BE2C (cell line): ENCODE results near the gene KCTD15.

Source experiments
- DNase-seq: peaks from one replicate; pipeline ENCODE4 v3.0.0-alpha.2; 2020
- H3K27me3 ChIP-seq: fragments of 250-450 bp; sonication (Bioruptor Pico); 2 replicates; pipeline ENCODE4 v1.5.1; 2020; ENCODE audit warnings: mild to moderate bottlenecking
- H3K36me3 ChIP-seq: fragments of 250-450 bp; sonication (Bioruptor Pico); 2 replicates; pipeline ENCODE4 v1.5.1; 2020; ENCODE audit warnings: mild to moderate bottlenecking
- H3K4me1 ChIP-seq: fragments of 250-450 bp; sonication (Bioruptor Pico); 2 replicates; pipeline ENCODE4 v1.5.1; 2020
- H3K4me3 ChIP-seq: 2 replicates; pipeline ENCODE4 v1.5.1; 2011; ENCODE audit warnings: low read depth, low read length
- H3K9me3 ChIP-seq: fragments of 250-450 bp; sonication (Bioruptor Pico); 2 replicates; pipeline ENCODE4 v1.5.1; 2020
- TF ChIP-seq, protein P1 (sequence below): IDR thresholded peaks from 2 replicates; pipeline ENCODE4 v1.5.1; 2012; ENCODE audit warnings: mild to moderate bottlenecking, low read depth, low read length

Gene KCTD15

DNA sequence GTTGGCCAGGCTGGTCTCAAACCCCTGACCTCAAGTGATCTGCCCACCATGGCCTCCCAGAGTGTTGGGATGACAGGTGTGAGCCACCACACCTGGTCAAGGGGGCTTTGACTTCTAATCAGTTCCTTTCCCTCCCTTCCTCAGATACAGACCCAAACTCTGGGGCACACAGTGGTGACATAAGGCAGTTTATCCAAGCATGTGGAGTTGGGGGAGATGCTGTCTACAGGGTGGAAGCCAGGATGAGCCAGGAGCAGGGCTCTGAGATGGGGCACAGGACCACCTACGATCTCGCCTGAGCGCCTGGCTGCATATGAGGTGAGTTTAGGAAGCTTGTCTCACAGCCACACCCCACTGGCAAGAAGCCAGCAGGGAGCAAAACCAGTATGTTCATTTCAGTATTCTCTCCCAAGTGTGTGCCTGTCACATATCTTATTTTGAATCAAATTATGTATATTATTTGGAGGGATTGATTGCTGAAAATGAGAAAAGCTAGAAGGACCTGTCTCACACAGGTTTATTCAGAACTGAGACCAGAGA, 67.7 kb downstream of the KCTD15 start:
- no peak for DNase-seq
- Histone ChIP-seq H3K27me3 (no peaks in the 10 kb centered on the region), H3K4me1 (no peaks in the 10 kb centered on the region), H3K4me3 (no peak overlapping the region), H3K36me3 (no peaks in the 10 kb centered on the region), H3K9me3 (no peaks in the 10 kb centered on the region)
- TF ChIP-seq, protein P1, sequence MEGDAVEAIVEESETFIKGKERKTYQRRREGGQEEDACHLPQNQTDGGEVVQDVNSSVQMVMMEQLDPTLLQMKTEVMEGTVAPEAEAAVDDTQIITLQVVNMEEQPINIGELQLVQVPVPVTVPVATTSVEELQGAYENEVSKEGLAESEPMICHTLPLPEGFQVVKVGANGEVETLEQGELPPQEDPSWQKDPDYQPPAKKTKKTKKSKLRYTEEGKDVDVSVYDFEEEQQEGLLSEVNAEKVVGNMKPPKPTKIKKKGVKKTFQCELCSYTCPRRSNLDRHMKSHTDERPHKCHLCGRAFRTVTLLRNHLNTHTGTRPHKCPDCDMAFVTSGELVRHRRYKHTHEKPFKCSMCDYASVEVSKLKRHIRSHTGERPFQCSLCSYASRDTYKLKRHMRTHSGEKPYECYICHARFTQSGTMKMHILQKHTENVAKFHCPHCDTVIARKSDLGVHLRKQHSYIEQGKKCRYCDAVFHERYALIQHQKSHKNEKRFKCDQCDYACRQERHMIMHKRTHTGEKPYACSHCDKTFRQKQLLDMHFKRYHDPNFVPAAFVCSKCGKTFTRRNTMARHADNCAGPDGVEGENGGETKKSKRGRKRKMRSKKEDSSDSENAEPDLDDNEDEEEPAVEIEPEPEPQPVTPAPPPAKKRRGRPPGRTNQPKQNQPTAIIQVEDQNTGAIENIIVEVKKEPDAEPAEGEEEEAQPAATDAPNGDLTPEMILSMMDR, result no peak

DNA sequence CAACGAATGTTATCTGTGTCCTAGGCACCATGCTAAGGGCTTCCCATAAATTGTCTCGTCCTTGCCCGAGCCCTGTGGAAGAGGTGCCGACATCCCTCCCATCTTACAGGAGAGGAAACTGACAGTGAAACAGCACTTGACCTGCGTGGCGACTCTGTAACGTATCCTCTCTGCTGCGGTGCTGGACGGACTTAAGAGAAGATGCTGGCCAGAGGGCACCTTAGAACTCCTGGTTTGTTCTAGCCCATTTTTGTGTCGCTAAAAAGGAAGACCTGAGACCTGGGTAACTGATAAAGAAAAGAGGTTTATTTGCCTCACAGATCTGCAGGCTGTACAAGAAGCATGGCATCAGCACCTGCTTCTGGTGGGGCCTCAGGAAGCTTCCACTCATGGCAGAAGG, 68.6 kb downstream of the KCTD15 start:
- no peaks in the 10 kb centered on the region for H3K4me1 ChIP-seq
- no peaks in the 10 kb centered on the region for H3K27me3 ChIP-seq
- H3K9me3 ChIP-seq, result no peaks in the 10 kb centered on the region
- no peak for DNase-seq
- no peaks in the 10 kb centered on the region for H3K36me3 ChIP-seq
- H3K4me3 ChIP-seq, result no peak overlapping the region
- TF ChIP-seq, protein P1, result no peak
